ENCODE measurements around the gene DLGAP4. TPM values are rescaled to one million over a fixed set of nuclear protein-coding genes. Genes with fewer than 3 reads are reported as not detected.

Gene DLGAP4
- total RNA-seq, 2 experiments from 2014 or later = 27.0 to 27.5 TPM

- ATAC-seq (ENCODE audit: low read depth) (no peak), DNase-seq (no peak)
- H3K4me3 Mint-ChIP-seq = no peak overlapping the region
- no peaks in the 10 kb centered on the region for H3K36me3 Mint-ChIP-seq
- POLR2A ChIA-PET = no interaction called here
- H3K27ac Mint-ChIP-seq = no peak overlapping the region
- peaks cover 2% of the 10 kb centered on the region for H3K27me3 Mint-ChIP-seq
- H3K4me1 Mint-ChIP-seq = peaks cover 2% of the 10 kb centered on the region
- H3K9me3 Mint-ChIP-seq = no peaks in the 10 kb centered on the region
Observed at GRCh38 chr20:36318166-36318565, 12.0 kb downstream of the DLGAP4 start.

DNA sequence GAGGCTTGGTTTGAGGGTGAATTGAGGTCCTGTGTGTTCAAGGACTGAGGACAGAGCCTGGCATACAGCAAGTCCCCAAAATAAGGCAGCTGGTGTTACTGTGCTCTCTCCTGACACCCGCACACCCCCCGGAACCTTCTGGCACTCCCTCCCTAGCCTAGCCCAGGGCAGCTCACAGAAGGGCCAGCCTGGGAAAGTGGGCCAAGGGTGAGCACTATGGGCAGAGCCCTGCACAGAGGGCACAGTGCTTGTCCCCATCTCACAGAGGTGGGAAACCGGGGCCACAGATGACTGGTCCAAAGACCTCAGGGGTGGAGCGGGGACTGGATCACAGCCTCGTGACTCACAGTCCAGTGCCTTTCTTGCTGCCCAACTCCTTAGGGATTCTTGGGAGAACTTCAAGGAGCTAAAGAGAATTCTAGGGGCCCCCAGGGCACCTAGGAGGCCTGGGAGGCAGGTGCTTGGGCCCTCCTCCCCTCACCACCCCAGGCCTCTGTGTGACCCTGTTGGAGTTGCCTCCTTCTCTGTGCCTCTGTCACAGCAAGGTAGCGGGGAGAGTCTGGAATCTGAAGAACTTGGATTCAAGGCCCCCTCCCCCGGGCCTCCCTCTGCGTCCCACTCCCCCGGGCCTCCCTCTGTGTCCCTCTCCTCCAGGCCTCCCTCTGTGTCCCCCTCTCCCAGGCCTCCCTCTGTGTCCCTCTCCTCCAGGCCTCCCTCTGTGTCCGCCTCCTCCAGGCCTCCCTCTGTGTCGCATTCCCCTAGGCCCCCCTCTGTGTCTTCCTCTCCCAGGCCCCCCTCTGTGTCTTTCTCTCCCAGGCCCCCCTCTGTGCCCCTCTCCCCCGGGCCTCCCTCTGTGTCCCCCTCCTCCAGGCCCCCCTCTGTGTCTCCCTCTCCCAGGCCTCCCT, 13.5 kb downstream of the DLGAP4 start:
- ATAC-seq (ENCODE audit: low read depth) (no peak), DNase-seq (no peak)
- no peaks in the 10 kb centered on the region for H3K36me3 Mint-ChIP-seq
- H3K4me1 Mint-ChIP-seq = peaks cover 2% of the 10 kb centered on the region
- H3K27me3 Mint-ChIP-seq = peaks cover 4% of the 10 kb centered on the region
- no peaks in the 10 kb centered on the region for H3K9me3 Mint-ChIP-seq
- H3K27ac Mint-ChIP-seq = no peak overlapping the region
- POLR2A ChIA-PET = no interaction called here
- H3K4me3 Mint-ChIP-seq = no peak overlapping the region

- Mint-ChIP-seq H3K27ac (no peak overlapping the region), H3K4me3 (no peak overlapping the region), H3K4me1 (no peaks in the 10 kb centered on the region), H3K36me3 (no peaks in the 10 kb centered on the region), H3K9me3 (peaks cover 2% of the 10 kb centered on the region), H3K27me3 (peaks cover 7% of the 10 kb centered on the region)
- DNase-seq = no peak
- POLR2A ChIA-PET = no interaction called here
- no peak for ATAC-seq (ENCODE audit: low read depth)
Observed at GRCh38 chr20:36320261-36320897, 14.2 kb downstream of the DLGAP4 start.

- no peaks in the 10 kb centered on the region for H3K36me3 Mint-ChIP-seq
- no peak overlapping the region for H3K4me3 Mint-ChIP-seq
- H3K27ac Mint-ChIP-seq = no peak overlapping the region
- H3K4me1 Mint-ChIP-seq = no peaks in the 10 kb centered on the region
- H3K27me3 Mint-ChIP-seq = peaks cover 7% of the 10 kb centered on the region
- peaks cover 2% of the 10 kb centered on the region for H3K9me3 Mint-ChIP-seq
- no peak for DNase-seq
- POLR2A ChIA-PET = no interaction called here
- no peak for ATAC-seq (ENCODE audit: low read depth)
Observed at GRCh38 chr20:36320898-36321695, 15.0 kb downstream of the DLGAP4 start.

GRCh38 chr20:36322131-36322530, 16.0 kb downstream of the DLGAP4 start:
- ATAC-seq (ENCODE audit: low read depth) = no peak
- Mint-ChIP-seq H3K4me3 (no peak overlapping the region), H3K27ac (no peak overlapping the region), H3K9me3 (peaks cover 2% of the 10 kb centered on the region), H3K27me3 (peaks cover 7% of the 10 kb centered on the region), H3K4me1 (no peaks in the 10 kb centered on the region), H3K36me3 (no peaks in the 10 kb centered on the region)
- DNase-seq = no peak
- POLR2A ChIA-PET = no interaction called here

DNA sequence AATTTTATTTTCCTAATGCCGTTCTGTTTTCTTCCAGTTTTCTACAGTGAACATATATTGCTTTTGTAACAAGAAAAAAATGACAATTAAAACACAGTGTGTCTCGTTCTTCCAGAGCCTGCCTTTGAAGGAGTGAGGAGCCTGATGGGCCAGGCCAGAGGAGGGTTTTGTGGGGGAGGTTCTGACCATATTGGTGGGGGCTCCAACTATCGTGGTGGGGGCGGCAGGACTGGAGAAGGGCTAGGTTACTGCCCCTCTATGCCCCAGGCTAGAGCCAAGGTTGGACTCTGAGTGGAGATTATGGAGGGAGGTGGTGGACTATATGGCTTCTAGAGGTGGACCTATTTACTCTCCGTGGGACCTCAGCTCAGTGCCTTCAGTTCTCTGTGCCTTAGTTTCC, 24.0 kb downstream of the DLGAP4 start:
- ATAC-seq (ENCODE audit: low read depth) (no peak), DNase-seq (no peak)
- Mint-ChIP-seq H3K36me3 (no peaks in the 10 kb centered on the region), H3K27ac (no peak overlapping the region), H3K4me1 (no peaks in the 10 kb centered on the region), H3K4me3 (no peak overlapping the region), H3K27me3 (peaks cover 17% of the 10 kb centered on the region), H3K9me3 (peaks cover 2% of the 10 kb centered on the region)
- POLR2A ChIA-PET = no interaction called here

DNA sequence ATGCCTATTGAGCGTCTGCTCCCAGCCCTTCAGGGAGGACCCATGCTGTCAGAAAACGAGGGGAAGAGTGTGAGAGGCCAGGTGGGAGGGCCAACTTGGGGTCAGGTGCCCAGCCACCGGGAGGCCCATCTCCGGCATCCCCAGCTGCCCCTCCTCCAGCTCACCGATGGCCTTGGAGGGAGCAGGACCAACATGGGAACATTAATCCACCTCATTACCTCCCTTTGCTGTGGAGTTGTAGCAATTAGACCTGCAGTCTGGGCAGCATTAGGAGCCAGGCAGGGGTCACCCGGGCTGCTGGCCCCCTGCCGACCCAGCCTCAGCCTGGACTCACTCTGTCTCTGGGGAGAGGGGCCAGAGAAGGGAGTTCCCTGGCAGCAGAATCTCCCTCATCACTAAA, 25.1 kb downstream of the DLGAP4 start:
- H3K9me3 Mint-ChIP-seq = no peaks in the 10 kb centered on the region
- POLR2A ChIA-PET = no interaction called here
- no peak overlapping the region for H3K27ac Mint-ChIP-seq
- no peak overlapping the region for H3K4me3 Mint-ChIP-seq
- H3K27me3 Mint-ChIP-seq = peaks cover 16% of the 10 kb centered on the region
- ATAC-seq (ENCODE audit: low read depth) (no peak), DNase-seq (no peak)
- H3K36me3 Mint-ChIP-seq = no peaks in the 10 kb centered on the region
- H3K4me1 Mint-ChIP-seq = no peaks in the 10 kb centered on the region

DNA sequence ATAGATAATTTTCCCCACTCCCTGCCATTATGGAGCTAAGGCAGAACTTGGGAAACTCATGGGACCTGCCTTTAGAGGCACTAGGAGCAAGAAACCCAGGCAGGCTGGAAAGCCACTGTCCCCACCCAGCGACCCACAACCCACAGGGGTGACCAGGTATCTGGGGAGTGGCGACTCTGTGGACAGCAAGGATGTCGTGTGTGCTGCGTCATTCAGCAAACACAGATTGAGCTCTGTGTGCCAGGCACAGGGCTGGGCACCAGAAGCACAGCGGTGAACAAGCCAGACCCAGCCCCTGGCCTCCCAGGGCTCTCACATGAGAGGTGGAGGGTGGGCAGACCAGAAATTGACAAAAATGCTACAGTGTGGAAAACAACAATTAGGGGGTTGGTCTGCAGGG, 27.7 kb downstream of the DLGAP4 start:
- no peak overlapping the region for H3K4me3 Mint-ChIP-seq
- no peaks in the 10 kb centered on the region for H3K9me3 Mint-ChIP-seq
- DNase-seq (no peak), ATAC-seq (ENCODE audit: low read depth) (no peak)
- POLR2A ChIA-PET = no interaction called here
- no peaks in the 10 kb centered on the region for H3K4me1 Mint-ChIP-seq
- H3K36me3 Mint-ChIP-seq = no peaks in the 10 kb centered on the region
- no peak overlapping the region for H3K27ac Mint-ChIP-seq
- H3K27me3 Mint-ChIP-seq = peaks cover 18% of the 10 kb centered on the region

DNA sequence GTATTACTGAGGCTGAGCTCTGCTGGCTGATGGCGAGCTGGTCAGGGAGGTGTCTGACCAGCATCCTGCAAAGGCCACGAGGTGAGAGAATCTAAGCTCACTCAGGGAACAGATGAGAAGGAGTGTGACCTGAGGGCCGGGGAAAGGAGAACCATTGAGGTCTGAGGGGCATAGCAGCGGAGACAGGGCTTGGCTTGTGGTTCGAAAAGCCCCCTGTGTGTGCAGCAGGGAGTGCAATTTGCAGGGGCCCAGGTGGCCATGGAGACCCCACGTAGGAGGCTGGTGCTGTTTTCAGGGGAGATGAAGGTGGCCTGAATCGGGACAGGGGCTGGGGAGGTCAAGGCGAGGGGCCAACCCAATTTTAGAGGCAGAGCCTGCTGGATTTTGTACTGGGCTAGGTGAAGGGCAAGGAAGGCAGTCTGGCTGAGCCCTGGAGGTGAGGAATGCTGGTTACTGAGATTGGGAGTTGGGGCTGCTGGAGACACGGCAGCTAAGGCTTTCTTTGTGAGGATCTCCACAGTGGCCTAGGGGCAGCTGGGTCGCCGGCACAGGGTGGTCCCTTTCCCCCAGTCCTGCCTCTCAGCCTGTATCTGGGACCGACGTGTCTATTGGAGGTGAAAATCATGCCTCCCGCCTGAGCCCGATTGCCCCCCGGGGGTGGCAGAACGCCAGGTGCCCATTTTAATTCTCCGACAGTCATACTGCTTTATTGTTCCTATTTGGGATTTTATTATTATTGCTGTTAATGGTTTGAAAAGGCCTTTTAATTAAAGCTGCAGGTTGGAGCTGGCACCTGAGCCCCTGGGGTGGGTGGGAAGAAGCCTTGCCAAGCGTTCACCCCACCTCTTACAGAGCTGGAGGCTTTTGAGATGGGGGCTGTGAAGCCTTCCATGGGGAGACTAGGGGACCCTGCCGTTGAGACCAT, 28.4 kb downstream of the DLGAP4 start:
- Mint-ChIP-seq H3K36me3 (no peaks in the 10 kb centered on the region), H3K9me3 (no peaks in the 10 kb centered on the region), H3K27ac (no peak overlapping the region), H3K4me3 (no peak overlapping the region), H3K27me3 (peaks cover 18% of the 10 kb centered on the region), H3K4me1 (no peaks in the 10 kb centered on the region)
- POLR2A ChIA-PET = no interaction called here
- ATAC-seq (ENCODE audit: low read depth) (no peak), DNase-seq (no peak)

- POLR2A ChIA-PET = no interaction called here
- Mint-ChIP-seq H3K36me3 (no peaks in the 10 kb centered on the region), H3K4me1 (no peaks in the 10 kb centered on the region), H3K9me3 (no peaks in the 10 kb centered on the region), H3K27me3 (peaks cover 17% of the 10 kb centered on the region), H3K27ac (no peak overlapping the region), H3K4me3 (no peak overlapping the region)
- no peak for DNase-seq
- ATAC-seq (ENCODE audit: low read depth) = no peak
Observed at GRCh38 chr20:36335206-36335870, 29.2 kb downstream of the DLGAP4 start.

GRCh38 chr20:36336204-36336603, 30.1 kb downstream of the DLGAP4 start:
- H3K9me3 Mint-ChIP-seq = no peaks in the 10 kb centered on the region
- POLR2A ChIA-PET = no interaction called here
- ATAC-seq (ENCODE audit: low read depth) (no peak), DNase-seq (no peak)
- peaks cover 16% of the 10 kb centered on the region for H3K27me3 Mint-ChIP-seq
- no peak overlapping the region for H3K4me3 Mint-ChIP-seq
- H3K27ac Mint-ChIP-seq = no peak overlapping the region
- no peaks in the 10 kb centered on the region for H3K4me1 Mint-ChIP-seq
- no peaks in the 10 kb centered on the region for H3K36me3 Mint-ChIP-seq

GRCh38 chr20:36336954-36337704, 31.0 kb downstream of the DLGAP4 start:
- POLR2A ChIA-PET = no interaction called here
- Mint-ChIP-seq H3K27ac (no peak overlapping the region), H3K4me3 (no peak overlapping the region), H3K27me3 (peaks cover 12% of the 10 kb centered on the region), H3K36me3 (no peaks in the 10 kb centered on the region), H3K4me1 (no peaks in the 10 kb centered on the region), H3K9me3 (no peaks in the 10 kb centered on the region)
- ATAC-seq (ENCODE audit: low read depth) (no peak), DNase-seq (no peak)
